ENCODE data around the gene SEC23B.

SEC23B gene

DNA sequence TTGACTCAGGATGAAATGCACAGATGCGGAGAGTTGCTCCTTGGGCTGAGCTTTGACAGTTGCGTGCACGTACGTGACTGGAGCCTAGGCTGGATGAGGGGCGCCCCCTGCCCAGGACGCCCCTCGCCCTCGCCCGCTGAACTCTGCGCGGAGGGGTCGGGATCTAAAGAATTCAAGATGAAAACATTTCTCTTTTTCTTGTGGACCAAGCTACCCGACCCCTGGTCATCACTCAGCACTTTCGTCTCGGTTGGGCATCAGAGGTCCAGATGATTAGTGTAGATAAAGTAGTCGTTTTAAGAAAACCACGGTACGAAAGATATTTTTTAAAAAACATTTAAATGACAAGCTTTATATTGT is 80.8 kb downstream of the SEC23B start:
- DNase-seq, result no peak

DNA sequence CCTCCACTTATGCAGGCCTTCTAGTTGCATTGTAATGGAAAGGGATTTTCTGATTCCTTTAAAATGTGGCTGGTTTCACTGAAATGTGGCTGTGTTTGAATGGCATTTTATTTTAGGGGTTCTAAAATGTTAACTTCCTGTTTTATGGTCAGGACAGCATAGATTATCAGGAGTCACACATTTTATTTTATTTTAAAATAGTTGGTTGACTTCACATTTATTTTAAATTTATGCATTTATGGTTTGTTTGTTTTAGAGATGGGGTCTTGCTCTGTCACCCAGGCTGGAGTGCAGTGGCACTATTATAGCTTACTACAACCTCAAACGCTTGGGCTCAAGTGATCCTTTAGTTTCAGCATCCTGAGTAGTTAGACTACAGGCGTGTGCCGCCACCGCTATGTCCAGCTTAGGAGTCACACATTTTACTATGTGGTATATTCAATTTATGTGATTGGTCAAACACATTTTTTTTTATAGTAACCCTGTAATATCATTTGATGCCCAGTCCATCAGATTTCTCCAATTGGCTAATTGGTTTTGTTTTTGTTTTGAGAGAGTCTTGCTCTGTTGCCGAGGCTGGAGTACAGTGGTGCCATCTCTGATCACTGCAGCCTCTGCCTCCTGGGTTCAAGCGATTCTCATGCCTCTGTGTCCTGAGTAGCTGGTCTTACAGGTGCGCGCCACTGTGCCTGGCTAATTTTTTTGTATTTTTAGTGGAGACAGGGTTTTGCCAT is 82.4 kb downstream of the SEC23B start:
- peak; percentile 8 for DNase-seq

DNA sequence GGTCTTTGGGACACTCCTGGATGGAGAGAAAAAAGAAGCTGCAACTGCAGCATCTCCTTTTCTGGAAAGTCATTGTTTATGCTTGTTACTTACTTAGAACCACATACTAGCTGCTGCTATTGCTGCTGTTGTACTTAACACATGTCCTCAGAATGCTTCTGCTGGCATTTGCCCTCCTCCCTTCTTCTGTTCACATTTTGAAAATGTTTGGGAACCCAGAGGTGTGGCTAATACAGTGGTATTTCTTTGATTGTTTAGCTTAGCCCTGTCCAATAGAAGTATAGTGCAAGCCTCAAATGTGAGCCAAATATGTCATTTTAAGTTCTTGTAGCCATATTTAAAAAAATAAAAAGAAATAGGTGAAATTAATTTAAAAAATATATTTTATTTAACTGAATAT is 88.5 kb downstream of the SEC23B start:
- no peak for DNase-seq

DNA sequence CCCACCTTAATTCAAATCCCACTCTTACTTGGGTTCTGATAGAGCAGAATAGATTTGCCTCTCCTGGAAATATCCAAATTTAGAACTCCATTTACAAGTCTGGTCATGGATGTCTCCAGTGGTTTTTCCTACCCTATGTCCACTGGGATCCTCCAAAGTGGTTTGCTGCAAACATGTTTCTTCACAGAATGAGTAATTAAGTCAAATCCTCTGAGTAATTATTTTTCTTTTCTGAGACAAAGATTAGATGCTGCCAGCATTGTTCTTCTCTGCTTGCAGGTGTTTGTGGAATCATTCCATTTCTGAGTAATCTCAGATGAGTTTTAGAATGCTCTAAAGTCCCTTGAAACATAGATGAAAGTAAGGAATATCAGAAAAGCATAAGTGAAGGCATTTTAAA is 102.0 kb downstream of the SEC23B start:
- DNase-seq, result no peak

Measured in CD4-positive, alpha-beta T cell treated with Interleukin-10 for 1 hour (primary cell).